ENCODE measurements around the gene IRX2. TPM values are rescaled to one million over a fixed set of nuclear protein-coding genes. Genes with fewer than 3 reads are reported as not detected.
A peak's percentile ranks its signal among the peaks of the same experiment; 100 is the strongest.

IRX2 gene
- polyA plus RNA-seq, 3 donors: not detected

GRCh38 chr5:2741956-2742355 is 9.5 kb downstream of the IRX2 start:
- Histone ChIP-seq H3K27ac (ENCODE audit: low read depth in 1 of 2, low read length in 2 of 2) (no peak overlapping the region), H3K4me3 (replicated peaks in 1 of 3; ENCODE audit: low read depth in 2 of 3, low read length in 3 of 3) (no peak overlapping the region), H3K4me2 (replicated peaks; ENCODE audit: extremely low read depth, low read length, poor library complexity, severe bottlenecking) (no peak overlapping the region), H3K79me2 (ENCODE audit: insufficient read depth, low read length) (no peaks in the 10 kb centered on the region), H3K27me3 (ENCODE audit: control insufficient read depth in 2 of 2, insufficient read depth in 2 of 2, low read length in 2 of 2) (peaks cover 79 to 98% of the 10 kb centered on the region in 2 donors), H4K20me1 (ENCODE audit: insufficient read depth, low read length) (no peaks in the 10 kb centered on the region), H3K9me3 (replicated peaks in 1 of 2; ENCODE audit: control insufficient read depth in 1 of 2, insufficient read depth in 1 of 2, low read length in 2 of 2) (peaks cover 0 to 30% of the 10 kb centered on the region in 2 donors), H3K9ac (ENCODE audit: insufficient read depth, low read length, poor library complexity, severe bottlenecking) (no peak overlapping the region), H3K4me1 (ENCODE audit: control insufficient read depth in 1 of 2, insufficient read depth in 2 of 2, low read length in 2 of 2) (no peaks in the 10 kb centered on the region), H3K36me3 (replicated peaks in 1 of 2; ENCODE audit: control insufficient read depth in 1 of 2, insufficient read depth in 2 of 2, low read length in 2 of 2) (no peaks in the 10 kb centered on the region), H2AFZ (ENCODE audit: insufficient read depth, low read depth, low read length, poor library complexity, severe bottlenecking) (no peak overlapping the region)
- intact Hi-C loops (cut with micrococcal nuclease): no loop called here
- Mint-ChIP-seq H3K27ac (no peak overlapping the region), H3K27me3 (ENCODE audit: low read depth in 3 of 3) (peaks cover 83 to 96% (median 88%) of the 10 kb centered on the region in 3 donors), H3K4me1 (no peaks in the 10 kb centered on the region), H3K9me3 (peaks cover 0 to 18% (median 10%) of the 10 kb centered on the region in 7 donors), H3K36me3 (no peaks in the 10 kb centered on the region), H3K4me3 (peak overlapping the region in 1 of 2 donors; percentile 67)
- TF ChIP-seq CTCF (IDR thresholded peaks at IDR 0.05): no peak
- no peak for DNase-seq
- no CpG with 5 or more reads among the region's 3 CpGs for WGBS (ENCODE audit: insufficient coverage)

GRCh38 chr5:2740876-2741555 is 10.5 kb downstream of the IRX2 start:
- DNase-seq: no peak

More at GRCh38 chr5:2740876-2741555, 10.5 kb downstream of the IRX2 start:
- Histone ChIP-seq H3K27me3 (ENCODE audit: control insufficient read depth in 2 of 2, insufficient read depth in 2 of 2, low read length in 2 of 2) (peaks cover 71 to 95% of the 10 kb centered on the region in 2 donors), H3K4me3 (replicated peaks in 1 of 3; ENCODE audit: low read depth in 2 of 3, low read length in 3 of 3) (no peak overlapping the region), H3K4me1 (ENCODE audit: control insufficient read depth in 1 of 2, insufficient read depth in 2 of 2, low read length in 2 of 2) (no peaks in the 10 kb centered on the region), H4K20me1 (ENCODE audit: insufficient read depth, low read length) (no peaks in the 10 kb centered on the region), H3K9me3 (replicated peaks in 1 of 2; ENCODE audit: control insufficient read depth in 1 of 2, insufficient read depth in 1 of 2, low read length in 2 of 2) (peaks cover 0 to 34% of the 10 kb centered on the region in 2 donors), H3K79me2 (ENCODE audit: insufficient read depth, low read length) (no peaks in the 10 kb centered on the region), H3K4me2 (replicated peaks; ENCODE audit: extremely low read depth, low read length, poor library complexity, severe bottlenecking) (no peak overlapping the region), H3K36me3 (replicated peaks in 1 of 2; ENCODE audit: control insufficient read depth in 1 of 2, insufficient read depth in 2 of 2, low read length in 2 of 2) (no peaks in the 10 kb centered on the region), H2AFZ (ENCODE audit: insufficient read depth, low read depth, low read length, poor library complexity, severe bottlenecking) (no peak overlapping the region), H3K27ac (ENCODE audit: low read depth in 1 of 2, low read length in 2 of 2) (no peak overlapping the region), H3K9ac (ENCODE audit: insufficient read depth, low read length, poor library complexity, severe bottlenecking) (no peak overlapping the region)
- Mint-ChIP-seq H3K36me3 (no peaks in the 10 kb centered on the region), H3K27ac (no peak overlapping the region), H3K9me3 (peaks cover 0 to 18% (median 11%) of the 10 kb centered on the region in 7 donors), H3K4me3 (peak overlapping the region in 1 of 2 donors; percentile 61), H3K4me1 (no peaks in the 10 kb centered on the region), H3K27me3 (ENCODE audit: low read depth in 3 of 3) (peaks cover 78 to 95% (median 89%) of the 10 kb centered on the region in 3 donors)
- no peak for TF ChIP-seq CTCF (IDR thresholded peaks at IDR 0.05)
- WGBS (ENCODE audit: insufficient coverage): 10% methylated on average over 20 of the region's 25 CpGs
- intact Hi-C loops (cut with micrococcal nuclease): no loop called here
